GM23338 (cell line): Measurements from ENCODE around the gene SPIRE1. TPM values are rescaled to one million over a fixed set of nuclear protein-coding genes. Genes with fewer than 3 reads are reported as not detected.

Experiments
- ATAC-seq: fragments of 200-7000 bp; cut with Tn5 transposase; 3 replicates; pipeline ENCODE4 v1.9.1; 2020
- DNase-seq: peaks from one replicate; pipeline ENCODE4 v3.0.0-alpha.2; 2015; ENCODE audit warnings: low spot score
- H2AFZ ChIP-seq: fragments of 200-600 bp; sonication (generic); 2 replicates; pipeline ENCODE4 v1.8.0; 2016; ENCODE audit warnings: antibody characterized with exemption, mild to moderate bottlenecking, moderate library complexity
- H3F3A ChIP-seq: fragments of 200-600 bp; sonication (generic); replicated peaks from 2 replicates; pipeline ENCODE4 v1.8.0; 2017; ENCODE audit warnings: antibody characterized with exemption, mixed run types, low read depth
- H3K27ac ChIP-seq: fragments of 200-600 bp; sonication (generic); 2 replicates; pipeline ENCODE4 v1.6.1; 2016; ENCODE audit warnings: low read depth
- H3K27me3 ChIP-seq: fragments of 200-600 bp; sonication (generic); 2 replicates; pipeline ENCODE4 v1.8.0; 2016; ENCODE audit warnings: mild to moderate bottlenecking, mixed run types, moderate library complexity; ENCODE audit not compliant: insufficient read depth
- H3K36me3 ChIP-seq: fragments of 200-600 bp; sonication (generic); 2 replicates; pipeline ENCODE4 v1.8.0; 2016; ENCODE audit warnings: mild to moderate bottlenecking; ENCODE audit not compliant: insufficient read depth
- H3K4me1 ChIP-seq: fragments of 200-600 bp; sonication (generic); 2 replicates; pipeline ENCODE4 v1.8.0; 2016; ENCODE audit warnings: mild to moderate bottlenecking, moderate library complexity; ENCODE audit not compliant: insufficient read depth
- H3K4me2 ChIP-seq: fragments of 200-600 bp; sonication (generic); 2 replicates; pipeline ENCODE4 v1.7.1; 2017; ENCODE audit warnings: mixed run types
- H3K4me3 ChIP-seq: fragments of 200-600 bp; sonication (generic); 2 replicates; pipeline ENCODE4 v1.6.1; 2016; ENCODE audit warnings: mixed run types
- H3K79me2 ChIP-seq: fragments of 200-600 bp; sonication (generic); replicated peaks from 2 replicates; pipeline ENCODE4 v1.8.0; 2017; ENCODE audit warnings: mild to moderate bottlenecking; ENCODE audit not compliant: insufficient read depth
- H3K9me2 ChIP-seq: fragments of 200-600 bp; sonication (generic); 2 replicates; pipeline ENCODE4 v1.8.0; 2017; ENCODE audit not compliant: insufficient read depth
- H4K20me1 ChIP-seq: fragments of 200-600 bp; sonication (generic); replicated peaks from 2 replicates; pipeline ENCODE4 v1.8.0; 2017; ENCODE audit warnings: mild to moderate bottlenecking; ENCODE audit not compliant: insufficient read depth
- H3K27ac Mint-ChIP-seq: 2 replicates; pipeline ENCODE4 v1.8.0; 2020; ENCODE audit warnings: inconsistent platforms, mild to moderate bottlenecking, moderate library complexity, mixed read lengths
- H3K27me3 Mint-ChIP-seq: 3 replicates; pipeline ENCODE4 v1.8.0; 2022; ENCODE audit warnings: low read depth, mild to moderate bottlenecking, moderate library complexity, mixed read lengths, inconsistent platforms; ENCODE audit not compliant: insufficient read depth, poor library complexity
- H3K36me3 Mint-ChIP-seq: 3 replicates; pipeline ENCODE4 v1.8.0; 2021; ENCODE audit warnings: low read depth, mild to moderate bottlenecking, inconsistent platforms, moderate library complexity, mixed read lengths
- H3K4me1 Mint-ChIP-seq: 3 replicates; pipeline ENCODE4 v1.8.0; 2020; ENCODE audit warnings: mild to moderate bottlenecking, inconsistent platforms, mixed read lengths
- H3K4me3 Mint-ChIP-seq: 3 replicates; pipeline ENCODE4 v1.8.0; 2021; ENCODE audit warnings: moderate library complexity, mild to moderate bottlenecking, inconsistent platforms, mixed read lengths
- H3K9me3 Mint-ChIP-seq: 3 replicates; pipeline ENCODE4 v1.8.0; 2020; ENCODE audit warnings: moderate library complexity, mild to moderate bottlenecking, inconsistent platforms, mixed read lengths
- CREB1 ChIP-seq: fragments of 250-450 bp; sonication (Bioruptor Pico); IDR thresholded peaks from 2 replicates; pipeline ENCODE4 v1.5.0; 2020; ENCODE audit warnings: low read depth, mild to moderate bottlenecking, moderate library complexity
- EZH2 ChIP-seq: fragments of 200-600 bp; sonication (generic); IDR thresholded peaks from one replicate; pipeline ENCODE4 v1.8.0; 2017; ENCODE audit warnings: antibody characterized with exemption, mild to moderate bottlenecking, low read depth; ENCODE audit not compliant: unreplicated experiment
- EZH2phosphoT487 ChIP-seq: fragments of 200-600 bp; sonication (generic); IDR thresholded peaks from one replicate; pipeline ENCODE4 v1.8.1; 2018; ENCODE audit warnings: antibody characterized with exemption; ENCODE audit not compliant: unreplicated experiment
- JUNB ChIP-seq: IDR thresholded peaks from one replicate; pipeline ENCODE4 v1.6.1; 2016; ENCODE audit warnings: antibody characterized with exemption; ENCODE audit not compliant: unreplicated experiment
- NANOG ChIP-seq: IDR thresholded peaks from 2 replicates; pipeline ENCODE4 v1.6.1; 2016; ENCODE audit warnings: antibody characterized with exemption, borderline replicate concordance
- POLR2AphosphoS5 ChIP-seq: IDR thresholded peaks from 2 replicates; pipeline ENCODE4 v1.6.1; 2016; ENCODE audit warnings: antibody characterized with exemption, low read depth
- STAT1 ChIP-seq: IDR thresholded peaks from one replicate; pipeline ENCODE4 v1.6.1; 2016; ENCODE audit warnings: antibody characterized with exemption; ENCODE audit not compliant: unreplicated experiment
- ZNF114 ChIP-seq: fragments of 250-450 bp; sonication (Bioruptor Pico); IDR thresholded peaks from 2 replicates; pipeline ENCODE4 v1.5.0; 2020; ENCODE audit warnings: mild to moderate bottlenecking, moderate library complexity
- ZNF331 ChIP-seq: fragments of 250-450 bp; sonication (Bioruptor Pico); IDR thresholded peaks from 2 replicates; pipeline ENCODE4 v1.5.0; 2020; ENCODE audit warnings: low read depth, mild to moderate bottlenecking, moderate library complexity
- polyA plus RNA-seq: library from polyadenylated mRNA; unstranded; fragments of >200 nt; fragmentation: Nextera tagmentation; extraction: Ambion mirVana; gene quantifications from 2 replicates; pipeline ENCODE4 v1.2.1, GENCODE V29; 2016
- total RNA-seq: library from RNA; depleted of rRNA; stranded (reverse); fragments of >200 nt; shearing (Covaris generic); gene quantifications from 2 replicates; pipeline ENCODE4 v1.2.3, GENCODE V29; 2014
- TF ChIP-seq, protein P1 (sequence below): IDR thresholded peaks from one replicate; pipeline ENCODE4 v1.6.1; 2018; ENCODE audit warnings: antibody characterized with exemption; ENCODE audit not compliant: unreplicated experiment
- TF ChIP-seq, protein P2 (sequence below): fragments of 250-450 bp; sonication (Bioruptor Pico); IDR thresholded peaks from 2 replicates; pipeline ENCODE4 v1.5.0; 2020; ENCODE audit warnings: mild to moderate bottlenecking, moderate library complexity
- TF ChIP-seq, protein P3 (sequence below): IDR thresholded peaks from 2 replicates; pipeline ENCODE4 v1.6.1; 2016; ENCODE audit warnings: antibody characterized with exemption
- TF ChIP-seq, protein P4 (sequence below), 2 experiments: fragments of 200-600 bp in 1 of 2; sonication (generic) in 1 of 2; conservative IDR thresholded peaks; 2 replicates each; pipeline versions ENCODE4 v1.5.1 to v1.6.1; 2016 to 2017; ENCODE audit warnings: antibody characterized with exemption in 2 of 2, low read depth in 2 of 2, mild to moderate bottlenecking in 2 of 2, moderate library complexity in 1 of 2

Gene SPIRE1
- total and polyA plus RNA-seq, 2 experiments from 2014 or later: 2.9 to 15.5 TPM

DNA sequence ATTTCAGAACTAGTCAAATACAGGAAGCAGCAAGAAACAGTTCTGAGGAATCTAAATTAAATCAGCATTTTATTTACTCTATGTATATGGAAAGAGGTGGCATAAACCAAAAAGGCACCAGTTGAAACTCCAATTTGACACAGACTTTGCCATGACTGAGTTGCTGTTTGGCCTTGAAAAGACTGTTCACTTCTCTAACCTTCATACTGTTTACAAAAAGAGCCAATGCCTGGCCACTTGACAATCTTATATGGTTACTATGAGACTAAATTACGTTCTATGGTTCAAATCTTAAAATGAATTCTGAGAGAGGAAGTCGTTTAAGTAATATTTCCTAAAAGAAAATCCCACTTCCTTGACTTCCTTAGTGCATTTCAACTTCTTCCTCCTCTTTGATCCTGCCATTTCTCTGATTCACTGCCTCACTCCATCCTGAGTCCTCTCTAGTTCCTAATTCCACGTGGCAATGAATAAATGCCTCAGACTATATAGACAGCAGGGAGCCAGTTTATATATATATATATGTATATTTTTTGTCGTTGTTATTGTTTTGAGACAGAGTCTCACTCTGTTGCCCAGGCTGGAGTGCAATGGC lies 31.4 kb upstream of the SPIRE1 start:
- Histone ChIP-seq H3K27me3 (no peaks in the 10 kb centered on the region), H3K9me2 (no peaks in the 10 kb centered on the region), H3K4me1 (no peaks in the 10 kb centered on the region), H3K79me2 (no peaks in the 10 kb centered on the region), H3K27ac (no peak overlapping the region), H3K4me2 (no peak overlapping the region), H3F3A (no peaks in the 10 kb centered on the region), H3K4me3 (no peak overlapping the region), H4K20me1 (peaks cover 5% of the 10 kb centered on the region; the same call in 1 of the 2 replicates), H3K36me3 (peaks cover 16% of the 10 kb centered on the region; the same call in 1 of the 2 replicates), H2AFZ (no peak overlapping the region)
- Mint-ChIP-seq H3K9me3 (no peaks in the 10 kb centered on the region; the same call in 2 of the 3 replicates), H3K4me1 (no peaks in the 10 kb centered on the region), H3K27ac (no peak overlapping the region), H3K4me3 (no peak overlapping the region), H3K36me3 (peaks cover 27% of the 10 kb centered on the region; the same call in 2 of the 3 replicates), H3K27me3 (no peaks in the 10 kb centered on the region)
- no peak for TF ChIP-seq ZNF331 (CRISPR knock-in tag)
- no peak for TF ChIP-seq JUNB
- TF ChIP-seq, protein P1, sequence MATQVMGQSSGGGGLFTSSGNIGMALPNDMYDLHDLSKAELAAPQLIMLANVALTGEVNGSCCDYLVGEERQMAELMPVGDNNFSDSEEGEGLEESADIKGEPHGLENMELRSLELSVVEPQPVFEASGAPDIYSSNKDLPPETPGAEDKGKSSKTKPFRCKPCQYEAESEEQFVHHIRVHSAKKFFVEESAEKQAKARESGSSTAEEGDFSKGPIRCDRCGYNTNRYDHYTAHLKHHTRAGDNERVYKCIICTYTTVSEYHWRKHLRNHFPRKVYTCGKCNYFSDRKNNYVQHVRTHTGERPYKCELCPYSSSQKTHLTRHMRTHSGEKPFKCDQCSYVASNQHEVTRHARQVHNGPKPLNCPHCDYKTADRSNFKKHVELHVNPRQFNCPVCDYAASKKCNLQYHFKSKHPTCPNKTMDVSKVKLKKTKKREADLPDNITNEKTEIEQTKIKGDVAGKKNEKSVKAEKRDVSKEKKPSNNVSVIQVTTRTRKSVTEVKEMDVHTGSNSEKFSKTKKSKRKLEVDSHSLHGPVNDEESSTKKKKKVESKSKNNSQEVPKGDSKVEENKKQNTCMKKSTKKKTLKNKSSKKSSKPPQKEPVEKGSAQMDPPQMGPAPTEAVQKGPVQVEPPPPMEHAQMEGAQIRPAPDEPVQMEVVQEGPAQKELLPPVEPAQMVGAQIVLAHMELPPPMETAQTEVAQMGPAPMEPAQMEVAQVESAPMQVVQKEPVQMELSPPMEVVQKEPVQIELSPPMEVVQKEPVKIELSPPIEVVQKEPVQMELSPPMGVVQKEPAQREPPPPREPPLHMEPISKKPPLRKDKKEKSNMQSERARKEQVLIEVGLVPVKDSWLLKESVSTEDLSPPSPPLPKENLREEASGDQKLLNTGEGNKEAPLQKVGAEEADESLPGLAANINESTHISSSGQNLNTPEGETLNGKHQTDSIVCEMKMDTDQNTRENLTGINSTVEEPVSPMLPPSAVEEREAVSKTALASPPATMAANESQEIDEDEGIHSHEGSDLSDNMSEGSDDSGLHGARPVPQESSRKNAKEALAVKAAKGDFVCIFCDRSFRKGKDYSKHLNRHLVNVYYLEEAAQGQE: no peak
- TF ChIP-seq EZH2phosphoT487: no peak
- TF ChIP-seq ZNF114 (CRISPR knock-in tag): no peak
- TF ChIP-seq STAT1: no peak
- no peak for TF ChIP-seq EZH2
- TF ChIP-seq, protein P2, sequence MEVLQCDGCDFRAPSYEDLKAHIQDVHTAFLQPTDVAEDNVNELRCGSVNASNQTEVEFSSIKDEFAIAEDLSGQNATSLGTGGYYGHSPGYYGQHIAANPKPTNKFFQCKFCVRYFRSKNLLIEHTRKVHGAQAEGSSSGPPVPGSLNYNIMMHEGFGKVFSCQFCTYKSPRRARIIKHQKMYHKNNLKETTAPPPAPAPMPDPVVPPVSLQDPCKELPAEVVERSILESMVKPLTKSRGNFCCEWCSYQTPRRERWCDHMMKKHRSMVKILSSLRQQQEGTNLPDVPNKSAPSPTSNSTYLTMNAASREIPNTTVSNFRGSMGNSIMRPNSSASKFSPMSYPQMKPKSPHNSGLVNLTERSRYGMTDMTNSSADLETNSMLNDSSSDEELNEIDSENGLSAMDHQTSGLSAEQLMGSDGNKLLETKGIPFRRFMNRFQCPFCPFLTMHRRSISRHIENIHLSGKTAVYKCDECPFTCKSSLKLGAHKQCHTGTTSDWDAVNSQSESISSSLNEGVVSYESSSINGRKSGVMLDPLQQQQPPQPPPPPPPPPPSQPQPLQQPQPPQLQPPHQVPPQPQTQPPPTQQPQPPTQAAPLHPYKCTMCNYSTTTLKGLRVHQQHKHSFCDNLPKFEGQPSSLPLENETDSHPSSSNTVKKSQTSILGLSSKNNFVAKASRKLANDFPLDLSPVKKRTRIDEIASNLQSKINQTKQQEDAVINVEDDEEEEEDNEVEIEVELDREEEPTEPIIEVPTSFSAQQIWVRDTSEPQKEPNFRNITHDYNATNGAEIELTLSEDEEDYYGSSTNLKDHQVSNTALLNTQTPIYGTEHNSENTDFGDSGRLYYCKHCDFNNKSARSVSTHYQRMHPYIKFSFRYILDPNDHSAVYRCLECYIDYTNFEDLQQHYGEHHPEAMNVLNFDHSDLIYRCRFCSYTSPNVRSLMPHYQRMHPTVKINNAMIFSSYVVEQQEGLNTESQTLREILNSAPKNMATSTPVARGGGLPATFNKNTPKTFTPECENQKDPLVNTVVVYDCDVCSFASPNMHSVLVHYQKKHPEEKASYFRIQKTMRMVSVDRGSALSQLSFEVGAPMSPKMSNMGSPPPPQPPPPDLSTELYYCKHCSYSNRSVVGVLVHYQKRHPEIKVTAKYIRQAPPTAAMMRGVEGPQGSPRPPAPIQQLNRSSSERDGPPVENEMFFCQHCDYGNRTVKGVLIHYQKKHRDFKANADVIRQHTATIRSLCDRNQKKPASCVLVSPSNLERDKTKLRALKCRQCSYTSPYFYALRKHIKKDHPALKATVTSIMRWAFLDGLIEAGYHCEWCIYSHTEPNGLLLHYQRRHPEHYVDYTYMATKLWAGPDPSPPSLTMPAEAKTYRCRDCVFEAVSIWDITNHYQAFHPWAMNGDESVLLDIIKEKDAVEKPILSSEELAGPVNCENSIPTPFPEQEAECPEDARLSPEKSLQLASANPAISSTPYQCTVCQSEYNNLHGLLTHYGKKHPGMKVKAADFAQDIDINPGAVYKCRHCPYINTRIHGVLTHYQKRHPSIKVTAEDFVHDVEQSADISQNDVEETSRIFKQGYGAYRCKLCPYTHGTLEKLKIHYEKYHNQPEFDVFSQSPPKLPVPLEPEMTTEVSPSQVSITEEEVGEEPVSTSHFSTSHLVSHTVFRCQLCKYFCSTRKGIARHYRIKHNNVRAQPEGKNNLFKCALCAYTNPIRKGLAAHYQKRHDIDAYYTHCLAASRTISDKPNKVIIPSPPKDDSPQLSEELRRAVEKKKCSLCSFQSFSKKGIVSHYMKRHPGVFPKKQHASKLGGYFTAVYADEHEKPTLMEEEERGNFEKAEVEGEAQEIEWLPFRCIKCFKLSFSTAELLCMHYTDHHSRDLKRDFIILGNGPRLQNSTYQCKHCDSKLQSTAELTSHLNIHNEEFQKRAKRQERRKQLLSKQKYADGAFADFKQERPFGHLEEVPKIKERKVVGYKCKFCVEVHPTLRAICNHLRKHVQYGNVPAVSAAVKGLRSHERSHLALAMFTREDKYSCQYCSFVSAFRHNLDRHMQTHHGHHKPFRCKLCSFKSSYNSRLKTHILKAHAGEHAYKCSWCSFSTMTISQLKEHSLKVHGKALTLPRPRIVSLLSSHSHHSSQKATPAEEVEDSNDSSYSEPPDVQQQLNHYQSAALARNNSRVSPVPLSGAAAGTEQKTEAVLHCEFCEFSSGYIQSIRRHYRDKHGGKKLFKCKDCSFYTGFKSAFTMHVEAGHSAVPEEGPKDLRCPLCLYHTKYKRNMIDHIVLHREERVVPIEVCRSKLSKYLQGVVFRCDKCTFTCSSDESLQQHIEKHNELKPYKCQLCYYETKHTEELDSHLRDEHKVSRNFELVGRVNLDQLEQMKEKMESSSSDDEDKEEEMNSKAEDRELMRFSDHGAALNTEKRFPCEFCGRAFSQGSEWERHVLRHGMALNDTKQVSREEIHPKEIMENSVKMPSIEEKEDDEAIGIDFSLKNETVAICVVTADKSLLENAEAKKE (CRISPR knock-in tag): no peak
- no peak for TF ChIP-seq POLR2AphosphoS5
- TF ChIP-seq, protein P3, sequence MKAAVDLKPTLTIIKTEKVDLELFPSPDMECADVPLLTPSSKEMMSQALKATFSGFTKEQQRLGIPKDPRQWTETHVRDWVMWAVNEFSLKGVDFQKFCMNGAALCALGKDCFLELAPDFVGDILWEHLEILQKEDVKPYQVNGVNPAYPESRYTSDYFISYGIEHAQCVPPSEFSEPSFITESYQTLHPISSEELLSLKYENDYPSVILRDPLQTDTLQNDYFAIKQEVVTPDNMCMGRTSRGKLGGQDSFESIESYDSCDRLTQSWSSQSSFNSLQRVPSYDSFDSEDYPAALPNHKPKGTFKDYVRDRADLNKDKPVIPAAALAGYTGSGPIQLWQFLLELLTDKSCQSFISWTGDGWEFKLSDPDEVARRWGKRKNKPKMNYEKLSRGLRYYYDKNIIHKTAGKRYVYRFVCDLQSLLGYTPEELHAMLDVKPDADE: no peak
- no peak for TF ChIP-seq CREB1 (CRISPR knock-in tag)
- TF ChIP-seq, protein P4, sequence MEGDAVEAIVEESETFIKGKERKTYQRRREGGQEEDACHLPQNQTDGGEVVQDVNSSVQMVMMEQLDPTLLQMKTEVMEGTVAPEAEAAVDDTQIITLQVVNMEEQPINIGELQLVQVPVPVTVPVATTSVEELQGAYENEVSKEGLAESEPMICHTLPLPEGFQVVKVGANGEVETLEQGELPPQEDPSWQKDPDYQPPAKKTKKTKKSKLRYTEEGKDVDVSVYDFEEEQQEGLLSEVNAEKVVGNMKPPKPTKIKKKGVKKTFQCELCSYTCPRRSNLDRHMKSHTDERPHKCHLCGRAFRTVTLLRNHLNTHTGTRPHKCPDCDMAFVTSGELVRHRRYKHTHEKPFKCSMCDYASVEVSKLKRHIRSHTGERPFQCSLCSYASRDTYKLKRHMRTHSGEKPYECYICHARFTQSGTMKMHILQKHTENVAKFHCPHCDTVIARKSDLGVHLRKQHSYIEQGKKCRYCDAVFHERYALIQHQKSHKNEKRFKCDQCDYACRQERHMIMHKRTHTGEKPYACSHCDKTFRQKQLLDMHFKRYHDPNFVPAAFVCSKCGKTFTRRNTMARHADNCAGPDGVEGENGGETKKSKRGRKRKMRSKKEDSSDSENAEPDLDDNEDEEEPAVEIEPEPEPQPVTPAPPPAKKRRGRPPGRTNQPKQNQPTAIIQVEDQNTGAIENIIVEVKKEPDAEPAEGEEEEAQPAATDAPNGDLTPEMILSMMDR (conservative IDR thresholded peaks at IDR 0.05; ENCODE audit: low read depth in 2 of 2): no peak
- no peak for TF ChIP-seq NANOG
- DNase-seq: no peak
- ATAC-seq: no peak
